HG02642 (cell line): ENCODE data around the gene ADCYAP1R1.

Experiments used
- ATAC-seq: cut with Tn5 transposase; IDR thresholded peaks from one replicate; pipeline ENCODE4 v1.9.1; 2021; ENCODE audit warnings: mild to moderate bottlenecking; ENCODE audit not compliant: unreplicated experiment, poor library complexity

The ADCYAP1R1 gene

GRCh38 chr7:31051598-31052486, at the start of gene ADCYAP1R1:
Gene ADCYAP1R1 (plus strand): TSS chr7:31052308. CDS start chr7:31063265, 10,957 bp downstream.
- ATAC-seq, result no peak

- ATAC-seq, result no peak
Observed at GRCh38 chr7:31003097-31003496, 49.0 kb upstream of the ADCYAP1R1 start.

GRCh38 chr7:31003721-31004120, 48.4 kb upstream of the ADCYAP1R1 start:
- no peak for ATAC-seq

- no peak for ATAC-seq
Observed at GRCh38 chr7:31004393-31004792, 47.7 kb upstream of the ADCYAP1R1 start.

GRCh38 chr7:31006857-31007256, 45.3 kb upstream of the ADCYAP1R1 start:
- no peak for ATAC-seq

GRCh38 chr7:31007634-31008033, 44.5 kb upstream of the ADCYAP1R1 start:
- ATAC-seq, result no peak

GRCh38 chr7:31014826-31015225, 37.3 kb upstream of the ADCYAP1R1 start:
- no peak for ATAC-seq

- no peak for ATAC-seq
Observed at GRCh38 chr7:31017032-31017675, 35.0 kb upstream of the ADCYAP1R1 start.

- ATAC-seq, result no peak
Observed at GRCh38 chr7:31017721-31018120, 34.4 kb upstream of the ADCYAP1R1 start.

- ATAC-seq, result no peak
Observed at GRCh38 chr7:31019509-31019908, 32.6 kb upstream of the ADCYAP1R1 start.

- ATAC-seq, result no peak
Observed at GRCh38 chr7:31020161-31020560, 31.9 kb upstream of the ADCYAP1R1 start.

- ATAC-seq, result no peak
Observed at GRCh38 chr7:31020652-31021051, 31.5 kb upstream of the ADCYAP1R1 start.

- ATAC-seq, result no peak
Observed at GRCh38 chr7:31022117-31022516, 30.0 kb upstream of the ADCYAP1R1 start.

GRCh38 chr7:31022726-31023125, 29.4 kb upstream of the ADCYAP1R1 start:
- ATAC-seq, result no peak

- ATAC-seq, result no peak
Observed at GRCh38 chr7:31023877-31024276, 28.2 kb upstream of the ADCYAP1R1 start.

- no peak for ATAC-seq
Observed at GRCh38 chr7:31027161-31027965, 24.7 kb upstream of the ADCYAP1R1 start.

- ATAC-seq, result no peak
Observed at GRCh38 chr7:31028006-31028405, 24.1 kb upstream of the ADCYAP1R1 start.

GRCh38 chr7:31028417-31028992, 23.6 kb upstream of the ADCYAP1R1 start:
- no peak for ATAC-seq

- no peak for ATAC-seq
Observed at GRCh38 chr7:31029251-31030042, 22.7 kb upstream of the ADCYAP1R1 start.
